Skin of body (tissue), 2 donors: ENCODE measurements around the gene SEZ6L. TPM values are rescaled to one million over a fixed set of nuclear protein-coding genes. Genes with fewer than 3 reads are reported as not detected.
"Not testable (repeated sequence)": the region's sequence is repeated elsewhere in the genome, so short reads cannot be mapped to it uniquely, and the experiment has no call there.

ENCODE experiments used
- DNase-seq: peaks from one replicate; lab custom pipeline; 2025; lab: John Stamatoyannopoulos, UW
- total RNA-seq: library from RNA; depleted of rRNA; stranded (reverse); fragments of >200 nt; gene quantifications from one replicate; pipeline ENCODE4 v1.2.3, GENCODE V29; 2014

Gene SEZ6L
- total RNA-seq, 1 donor from 2014 or later, result 3.4 TPM

DNA sequence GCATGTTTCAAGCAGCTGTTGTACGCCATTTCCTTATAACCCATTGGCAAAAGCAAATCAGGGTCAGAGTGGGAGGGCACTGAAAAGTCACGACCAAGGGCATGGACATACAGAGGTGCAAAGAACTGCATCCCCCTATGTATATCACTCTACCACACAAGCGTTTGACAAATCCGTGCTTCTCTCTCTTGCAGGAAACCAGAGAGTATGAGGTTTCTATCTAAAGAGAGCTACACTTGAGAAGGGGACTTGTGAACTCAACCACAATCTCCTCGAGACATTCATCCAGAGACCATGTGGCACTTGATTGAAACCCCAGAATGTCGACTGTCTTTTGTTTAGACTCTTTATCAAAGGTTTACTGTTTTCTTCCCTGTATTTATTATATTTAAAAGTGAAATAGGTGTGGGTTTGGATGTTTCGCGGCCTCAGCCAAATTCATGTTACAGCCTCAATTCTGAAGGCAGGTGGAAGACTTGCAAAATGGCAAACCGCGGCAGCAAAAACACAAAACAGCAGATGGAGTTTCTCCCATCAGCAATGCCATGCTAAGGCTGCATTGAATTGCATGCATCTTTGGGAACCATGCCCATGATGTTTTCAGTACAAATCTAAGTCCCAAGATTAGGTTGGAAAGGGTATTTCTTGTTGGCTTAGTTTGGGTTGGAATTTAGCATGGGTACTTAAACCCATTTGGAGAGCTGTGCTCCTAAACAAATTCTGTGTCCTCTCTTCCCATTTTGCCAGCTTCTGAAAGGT is 211.0 kb downstream of the SEZ6L start:
- DNase-seq, result no peak

DNA sequence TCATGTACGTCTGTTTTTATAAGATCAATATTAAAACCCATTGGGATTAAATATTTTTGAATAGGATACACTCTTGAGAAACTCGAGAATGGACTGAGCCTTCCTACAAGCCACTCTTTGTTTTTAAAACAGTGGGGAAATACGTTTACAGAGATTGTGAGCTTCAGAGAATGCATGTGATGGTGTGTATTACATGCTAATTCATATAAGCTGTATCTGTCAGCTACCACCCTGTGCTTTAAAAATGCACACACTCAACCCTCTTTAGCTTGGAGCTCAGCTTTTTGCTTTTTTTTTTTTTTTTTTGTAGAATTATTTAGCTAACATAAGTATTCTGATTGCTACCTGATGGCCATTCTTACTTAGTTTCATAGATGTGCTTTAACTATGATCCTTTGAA is 213.5 kb downstream of the SEZ6L start:
- DNase-seq, result no peak

DNA sequence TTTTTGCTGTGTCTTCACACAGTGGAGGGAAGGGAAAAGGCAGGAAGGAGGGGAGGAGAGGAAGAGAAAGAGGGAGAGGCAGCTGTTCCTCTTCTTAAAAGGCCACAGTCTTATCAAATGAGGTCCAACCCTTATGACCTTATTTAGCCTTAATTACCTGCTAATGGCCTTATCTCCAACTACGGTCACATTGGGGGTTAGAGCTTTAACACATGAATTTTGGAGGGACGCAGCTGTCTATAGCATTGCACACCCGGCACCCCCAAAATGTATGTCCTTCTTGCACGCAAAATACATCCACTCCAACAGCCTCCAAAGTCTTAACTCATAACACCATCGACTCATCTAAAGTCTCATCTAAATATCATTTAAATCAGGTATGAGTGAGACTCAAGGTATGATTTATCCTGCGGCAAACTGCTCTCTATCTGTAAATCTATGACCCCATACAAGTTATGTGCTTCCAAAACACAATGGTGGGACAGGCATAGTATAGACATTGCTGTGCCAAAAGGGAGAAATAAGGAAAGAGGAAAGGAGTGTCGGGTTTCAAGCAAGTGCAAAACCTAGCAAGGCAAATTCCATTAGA is 214.8 kb downstream of the SEZ6L start:
- no peak for DNase-seq

DNA sequence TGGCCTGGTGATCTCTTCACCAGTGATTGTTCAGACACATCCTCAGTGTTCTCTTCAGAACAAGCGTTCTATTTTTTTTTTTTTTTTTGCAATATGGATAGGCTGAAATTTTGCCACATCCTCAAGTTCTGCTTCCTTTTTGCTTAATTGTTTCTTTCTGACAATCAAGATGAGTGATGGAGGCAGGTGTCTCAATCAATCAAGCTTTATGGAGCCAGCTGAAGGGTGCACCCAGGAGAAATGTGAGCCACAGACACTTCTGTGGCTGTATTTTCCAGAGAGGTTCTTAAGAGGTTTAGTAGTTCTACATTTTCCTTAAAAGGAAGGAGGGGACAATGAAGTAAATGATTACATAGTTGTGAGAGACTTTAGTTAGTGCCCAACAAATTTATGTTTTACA is 215.9 kb downstream of the SEZ6L start:
- DNase-seq, result no peak

- no peak for DNase-seq
These were observed 219.9 kb downstream of the SEZ6L start for GRCh38 chr22:26389125-26389524.

DNA sequence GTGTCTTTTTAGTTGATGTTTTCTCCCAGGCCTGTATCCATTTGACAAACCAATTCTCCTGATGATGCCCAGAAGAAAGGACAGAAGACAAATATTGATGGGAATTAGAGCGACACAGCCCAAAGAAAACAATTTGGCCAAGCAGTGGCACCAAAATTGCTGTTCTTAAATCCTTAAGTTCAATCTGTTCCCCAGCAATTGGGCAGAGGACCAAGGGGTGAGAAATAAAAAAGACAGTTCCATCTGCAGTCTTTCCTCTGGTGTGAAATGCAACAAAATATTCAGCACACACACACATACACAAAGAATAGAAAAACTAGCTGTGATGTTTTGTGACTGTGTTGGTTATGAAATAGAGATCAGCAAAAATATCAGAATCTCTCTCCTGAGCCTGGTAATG is 221.8 kb downstream of the SEZ6L start:
- DNase-seq, result no peak

DNA sequence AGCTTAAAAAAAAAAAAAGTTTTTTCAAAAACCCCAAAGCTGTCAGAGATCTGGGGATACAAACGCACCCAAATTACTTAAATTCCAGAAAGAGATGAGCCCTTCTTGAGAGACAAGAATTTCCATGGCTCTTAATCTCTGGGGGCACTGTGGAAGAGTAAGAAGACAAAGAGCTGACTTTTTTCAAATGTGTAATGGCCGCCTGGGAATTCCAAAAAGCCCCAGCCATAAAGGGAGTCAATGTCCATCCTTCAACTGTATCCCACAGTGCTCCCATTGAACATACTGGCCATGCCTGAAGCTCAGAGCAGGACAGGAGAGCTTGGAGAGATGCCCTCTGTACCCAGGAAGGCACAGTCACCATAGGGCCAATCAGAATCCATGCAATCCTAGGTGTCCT is 222.4 kb downstream of the SEZ6L start:
- no peak for DNase-seq

GRCh38 chr22:26393929-26394328 is 224.7 kb downstream of the SEZ6L start:
- DNase-seq, result no peak

GRCh38 chr22:26394777-26395176 is 225.5 kb downstream of the SEZ6L start:
- no peak for DNase-seq

DNA sequence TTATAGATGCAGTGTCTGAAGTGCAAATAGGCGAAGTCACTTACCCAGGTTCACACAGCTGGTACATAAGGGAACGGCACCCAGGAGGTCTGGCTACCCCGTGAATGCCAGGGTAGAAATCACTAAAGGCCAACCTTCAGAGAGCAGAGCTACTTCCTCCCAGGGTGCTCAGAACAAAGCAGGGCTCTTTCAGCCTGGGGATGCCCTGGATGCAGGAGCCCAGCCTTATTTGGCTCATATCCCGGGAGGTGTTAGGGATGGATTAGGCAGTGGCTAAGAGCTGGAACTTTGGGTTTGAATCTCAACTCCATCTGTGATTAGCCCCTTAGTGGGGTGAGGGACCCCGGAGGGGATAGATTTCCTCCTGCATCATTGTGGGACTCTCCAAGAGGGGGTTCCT is 226.7 kb downstream of the SEZ6L start:
- DNase-seq, result no peak

GRCh38 chr22:26398741-26399153 is 229.5 kb downstream of the SEZ6L start:
- no peak for DNase-seq

- DNase-seq, result no peak
These were observed 230.0 kb downstream of the SEZ6L start for GRCh38 chr22:26399289-26399688.

- DNase-seq, result no peak
These were observed 232.5 kb downstream of the SEZ6L start for GRCh38 chr22:26401726-26402125.

DNA sequence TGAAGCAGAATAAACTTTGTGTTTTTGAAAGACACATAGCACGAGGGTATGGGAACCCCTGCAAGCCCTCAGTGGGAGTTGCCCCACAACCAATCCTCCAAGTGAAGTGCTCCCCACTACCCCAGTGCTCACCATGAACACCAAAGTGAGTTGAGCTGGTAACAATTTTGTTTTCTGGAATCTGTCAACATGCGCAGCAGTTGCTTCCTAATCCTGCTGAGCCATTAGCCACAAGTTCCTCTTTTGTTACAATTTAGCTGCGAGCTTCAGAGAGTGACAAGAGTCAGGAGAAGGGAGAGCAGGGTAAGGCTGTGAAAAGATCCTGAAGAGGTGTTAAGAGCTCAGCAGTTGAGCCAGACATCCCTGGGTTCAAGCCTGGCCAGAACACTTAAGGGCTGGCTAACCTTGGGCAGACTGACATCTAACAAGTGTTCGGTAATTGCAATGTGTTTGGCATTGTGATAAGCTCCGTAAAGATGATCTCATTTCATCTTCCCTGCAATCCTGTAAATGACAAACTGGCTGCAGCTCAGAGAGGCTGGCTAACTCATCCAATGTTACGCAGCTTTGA is 235.7 kb downstream of the SEZ6L start:
- DNase-seq, result no peak

- no peak for DNase-seq
These were observed 236.9 kb downstream of the SEZ6L start for GRCh38 chr22:26406118-26406517.

- not testable (repeated sequence) for DNase-seq
These were observed 239.4 kb downstream of the SEZ6L start for GRCh38 chr22:26408562-26409220.

- DNase-seq, result no peak
These were observed 240.6 kb downstream of the SEZ6L start for GRCh38 chr22:26409719-26410335.

GRCh38 chr22:26410386-26410785 is 241.1 kb downstream of the SEZ6L start:
- DNase-seq, result no peak

GRCh38 chr22:26414347-26414746 is 245.1 kb downstream of the SEZ6L start:
- DNase-seq, result no peak

- DNase-seq, result no peak
These were observed 247.0 kb downstream of the SEZ6L start for GRCh38 chr22:26416256-26416655.

DNA sequence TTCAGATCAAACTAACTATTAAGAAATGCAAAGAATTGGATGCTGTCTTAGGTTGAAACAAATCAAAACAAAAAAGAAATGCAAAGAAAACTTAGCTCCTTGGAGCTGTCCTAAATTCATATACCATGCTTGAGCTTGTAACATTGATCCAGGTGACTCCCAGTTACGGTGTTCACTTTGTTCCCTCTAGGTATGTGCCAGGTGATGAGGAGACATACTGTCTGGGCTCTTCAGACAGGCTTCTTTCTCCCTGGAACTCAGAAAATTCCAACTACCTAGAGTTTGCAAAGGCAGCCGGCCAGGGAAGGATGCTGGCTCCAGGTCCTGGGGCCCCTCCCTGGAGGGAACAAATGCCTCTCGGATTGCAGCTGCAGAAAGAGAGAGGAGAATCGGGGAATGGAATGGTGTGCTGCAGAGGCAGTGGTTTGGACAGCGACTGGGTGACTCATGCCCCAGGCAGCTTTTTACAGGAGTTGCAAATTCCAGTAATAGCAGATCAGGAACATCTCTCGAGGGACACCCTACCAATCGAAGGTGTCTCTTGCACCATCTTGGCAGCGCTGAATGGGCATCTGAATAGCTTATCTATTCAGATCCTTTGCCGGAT is 247.5 kb downstream of the SEZ6L start:
- no peak for DNase-seq

DNA sequence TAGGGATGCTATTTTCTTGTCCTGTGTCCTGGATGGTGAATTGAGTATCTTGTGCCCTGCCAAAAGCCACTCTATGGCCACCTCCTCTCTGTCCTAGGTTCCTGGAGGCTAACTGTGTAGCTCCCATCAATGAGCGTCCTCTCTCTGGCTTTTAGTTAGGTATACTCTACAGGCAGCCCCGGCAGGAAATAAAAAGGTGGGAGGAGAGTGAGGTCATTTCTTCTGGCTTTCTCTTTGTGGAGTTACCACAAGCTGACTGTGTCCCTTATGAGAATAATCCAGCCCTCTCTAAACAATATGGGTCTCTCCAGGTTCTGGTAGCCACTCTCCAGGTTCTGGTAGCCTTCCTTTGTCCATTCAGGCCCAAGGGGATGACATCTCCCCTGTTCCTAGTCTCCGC is 248.1 kb downstream of the SEZ6L start:
- DNase-seq, result no peak
